Heart right ventricle (tissue), 16 donors: ENCODE measurements around the gene ATP2B3. TPM values are rescaled to one million over a fixed set of nuclear protein-coding genes. Genes with fewer than 3 reads are reported as not detected.

Experiments
- ATAC-seq, 8 donors: fragments of 200-7000 bp; cut with Tn5 transposase; one replicate each; pipeline ENCODE4 v1.9.1; 2020; ENCODE audit warnings: mild to moderate bottlenecking in 8 of 8, moderate library complexity in 8 of 8, moderate number of reproducible peaks in 1 of 8
- DNase-seq, 2 donors: peaks; one replicate each; pipeline ENCODE4 v3.0.0-alpha.2; 2020
- H3K27ac ChIP-seq, 10 donors: fragments of 200-600 bp; sonication (generic) in 2 of 10; one replicate each; pipeline versions ENCODE4 v1.5.0 to v1.8.0; 2020 to 2022; ENCODE audit warnings: mild to moderate bottlenecking in 3 of 10
- H3K27me3 ChIP-seq, 7 donors: fragments of 200-600 bp; one replicate each; pipeline ENCODE4 v1.8.0; 2021 to 2022; ENCODE audit warnings: mild to moderate bottlenecking in 2 of 7
- H3K36me3 ChIP-seq, 9 donors: fragments of 200-600 bp; sonication (generic) in 1 of 9; one replicate each; pipeline versions ENCODE4 v1.5.0 to v1.8.0; 2020 to 2022; ENCODE audit warnings: mild to moderate bottlenecking in 2 of 9
- H3K4me1 ChIP-seq, 9 donors: fragments of 200-600 bp; sonication (generic) in 1 of 9; one replicate each; pipeline versions ENCODE4 v1.5.0 to v1.8.0; 2020 to 2022; ENCODE audit warnings: mild to moderate bottlenecking in 4 of 9
- H3K4me3 ChIP-seq, 10 donors: fragments of 200-600 bp; sonication (generic) in 2 of 10; one replicate each; pipeline versions ENCODE4 v1.5.0 to v1.8.0; 2020 to 2022; ENCODE audit warnings: mild to moderate bottlenecking in 7 of 10, moderate library complexity in 2 of 10
- H3K9me3 ChIP-seq, 11 donors: fragments of 200-600 bp in 10 of 11; sonication (generic) in 2 of 11; one replicate each; pipeline versions ENCODE4 v1.5.0 to v1.8.0; 2013 to 2022; ENCODE audit warnings: mild to moderate bottlenecking in 2 of 11, control low read depth in 1 of 11, moderate library complexity in 1 of 11
- CTCF ChIP-seq, 9 donors: fragments of 200-600 bp; sonication (generic) in 2 of 9; IDR thresholded peaks; one replicate each; pipeline versions ENCODE4 v1.5.0 to v1.8.0; 2021 to 2022; ENCODE audit warnings: antibody characterized with exemption in 9 of 9, mild to moderate bottlenecking in 5 of 9, moderate library complexity in 1 of 9
- WGBS, 2 donors: extraction: QIAGEN DNeasy Blood & Tissue Kit; methylation state at CpG; one replicate each; pipeline ENCODE4 v1.1.7; 2013; ENCODE audit warnings: inconsistent platforms in 1 of 2; 5-methylcytosine and 5-hydroxymethylcytosine counted together
- intact Hi-C, 10 donors: fragments of 100-400 bp; cut with DNase I; formaldehyde crosslinking; loops; one replicate each; pipeline versions ENCODE4 v1.11.1 to v1.14.2; 2022
- polyA plus RNA-seq, 2 donors: library from polyadenylated mRNA; stranded (reverse); fragments of 200-250 nt; gene quantifications; one replicate each; pipeline ENCODE4 v1.2.3, GENCODE V29; 2013
- total RNA-seq, 10 donors: library from RNA; stranded (reverse); fragmentation: NEBNext Ultra II Directional in 3 of 10; extraction: Animal tissue kit (Norgen Biotek cat#: 25700) in 3 of 10; gene quantifications; one replicate each; pipeline versions ENCODE4 v1.2.1 to v1.2.4, GENCODE V29; 2021 to 2023
- donor health status: Arrhythmogenic right ventricular cardiomyopathy.
- donor health status: ischemic (EF 13 %, LVEDD 7.1; RV severe dilation, severe dysfunction).
- donor health status: healthy with polysubstance abuse.
- donor health status: DM: no; HTN: yes; CAD: no.
- donor health status: DM: no; HTN: no; CAD: no.
- donor health status: ischemic (EF 25% LVEDD 6.9; RV normal size, moderate dysfunction).
- donor health status: ischemic (EF 25% LVEDD 5.7; RV mildly dilated, moderate dysfunction).
- donor health status: healthy.
- donor health status: DM: yes; HTN: yes; CAD: no.
- donor health status: Ischemic cardiomyopathy.
- donor health status: ischemic (EF 35%, LVEDD 5.7; RV mildly dilated, moderate dysfunction).
- donor health status: nonischemic (EF 11% LVEDD 7.7; RV severe dilation, severe dysfunction).
- donor health status: DM: yes; HTN: yes; CAD: no.
- donor health status: PGD.
- donor health status: ischemic (EF 29% LVEDD 5.4; RV normal size, mild dysfunction).
- donor health status: nonischemic (EF 23%, LVEDD 6.1; RV moderate dilation, normal function).

Gene ATP2B3
- total and polyA plus RNA-seq, 12 donors: not detected

- no peak for ATAC-seq
- no peaks in the 10 kb centered on the region for H3K36me3 ChIP-seq
- H3K27me3 ChIP-seq: peaks cover 0 to 29% (median 0%) of the 10 kb centered on the region in 7 donors
- no peaks in the 10 kb centered on the region for H3K9me3 ChIP-seq
- TF ChIP-seq CTCF (IDR thresholded peaks at IDR 0.05): no peak
- no peak overlapping the region for H3K27ac ChIP-seq
- no peak for DNase-seq
- no peaks in the 10 kb centered on the region for H3K4me1 ChIP-seq
- no peak overlapping the region for H3K4me3 ChIP-seq
- intact Hi-C loops: no loop called here
- 68 to 69% methylated on average over 11 of the region's 11 CpGs for WGBS, 2 donors
Observed at GRCh38 chrX:153546386-153546785, 28.9 kb downstream of the ATP2B3 start.

GRCh38 chrX:153547195-153547594, 29.8 kb downstream of the ATP2B3 start:
- Histone ChIP-seq H3K27ac (no peak overlapping the region), H3K36me3 (no peaks in the 10 kb centered on the region), H3K9me3 (no peaks in the 10 kb centered on the region), H3K4me3 (no peak overlapping the region), H3K4me1 (no peaks in the 10 kb centered on the region), H3K27me3 (peaks cover 0 to 29% (median 0%) of the 10 kb centered on the region in 7 donors)
- intact Hi-C loops: no loop called here
- no peak for TF ChIP-seq CTCF (IDR thresholded peaks at IDR 0.05)
- ATAC-seq: no peak
- WGBS, 2 donors: 44 to 58% methylated on average over 4 to 7 of the region's 7 CpGs
- DNase-seq: no peak

- no peak for TF ChIP-seq CTCF (IDR thresholded peaks at IDR 0.05)
- intact Hi-C loops: no loop called here
- no peak for ATAC-seq
Observed at GRCh38 chrX:153549231-153549630, 31.8 kb downstream of the ATP2B3 start.

GRCh38 chrX:153549807-153550206, 32.4 kb downstream of the ATP2B3 start:
- H3K36me3 ChIP-seq: no peaks in the 10 kb centered on the region
- H3K27ac ChIP-seq: no peak overlapping the region
- intact Hi-C loops: loop anchor here in 6 of 10 donors (5.0 to 10.0 kb wide), 3 partner anchors 95 to 117 kb away; partner anchors contain the start of gene DUSP9 (in 1 of the 6)
- 86 to 87% methylated on average over 14 to 16 of the region's 16 CpGs for WGBS, 2 donors
- ATAC-seq: no peak
- no peaks in the 10 kb centered on the region for H3K9me3 ChIP-seq
- TF ChIP-seq CTCF (IDR thresholded peaks at IDR 0.05): no peak
- no peaks in the 10 kb centered on the region for H3K4me1 ChIP-seq
- H3K4me3 ChIP-seq: no peak overlapping the region
- DNase-seq: no peak
- H3K27me3 ChIP-seq: peaks cover 0 to 23% (median 0%) of the 10 kb centered on the region in 7 donors

More at GRCh38 chrX:153549231-153549630, 31.8 kb downstream of the ATP2B3 start:
- no peak overlapping the region for H3K4me3 ChIP-seq
- 90 to 92% methylated on average over 12 to 17 of the region's 17 CpGs for WGBS, 2 donors
- no peaks in the 10 kb centered on the region for H3K4me1 ChIP-seq
- peaks cover 0 to 29% (median 0%) of the 10 kb centered on the region in 7 donors for H3K27me3 ChIP-seq
- H3K27ac ChIP-seq: no peak overlapping the region
- H3K9me3 ChIP-seq: no peaks in the 10 kb centered on the region
- no peaks in the 10 kb centered on the region for H3K36me3 ChIP-seq
- DNase-seq: no peak
